ENCODE measurements around the gene SUGCT.

DNA sequence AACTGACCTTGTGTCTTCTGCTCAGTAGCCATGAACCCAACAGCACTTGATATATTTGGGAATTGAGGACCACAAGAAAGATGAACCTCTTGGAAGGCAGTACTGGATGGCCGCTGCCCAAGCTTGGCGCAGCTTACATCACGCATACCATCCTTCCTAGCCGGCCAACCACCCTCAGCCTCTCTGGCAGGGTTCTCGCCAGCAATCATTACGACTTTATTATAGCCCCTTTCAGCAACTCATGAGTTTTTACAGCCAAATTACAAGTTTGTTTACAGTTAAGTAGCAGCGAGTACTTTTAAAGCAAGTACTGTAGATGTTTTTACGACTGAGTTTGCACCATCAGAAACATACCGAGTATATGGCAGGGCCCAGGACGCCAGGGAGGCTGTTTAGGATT, 769.1 kb downstream of the SUGCT start:
- no peak for TF ChIP-seq RXRA (IDR thresholded peaks at IDR 0.05; ENCODE audit: insufficient read depth, low read depth, low read length)
- TF ChIP-seq CBX8 (IDR thresholded peaks at IDR 0.05; ENCODE audit: borderline replicate concordance, low read depth, low read length), result no peak
- no peak for TF ChIP-seq EZH2 (IDR thresholded peaks at IDR 0.05; ENCODE audit: low read depth, low read length, severe bottlenecking)
- TF ChIP-seq, protein P1, sequence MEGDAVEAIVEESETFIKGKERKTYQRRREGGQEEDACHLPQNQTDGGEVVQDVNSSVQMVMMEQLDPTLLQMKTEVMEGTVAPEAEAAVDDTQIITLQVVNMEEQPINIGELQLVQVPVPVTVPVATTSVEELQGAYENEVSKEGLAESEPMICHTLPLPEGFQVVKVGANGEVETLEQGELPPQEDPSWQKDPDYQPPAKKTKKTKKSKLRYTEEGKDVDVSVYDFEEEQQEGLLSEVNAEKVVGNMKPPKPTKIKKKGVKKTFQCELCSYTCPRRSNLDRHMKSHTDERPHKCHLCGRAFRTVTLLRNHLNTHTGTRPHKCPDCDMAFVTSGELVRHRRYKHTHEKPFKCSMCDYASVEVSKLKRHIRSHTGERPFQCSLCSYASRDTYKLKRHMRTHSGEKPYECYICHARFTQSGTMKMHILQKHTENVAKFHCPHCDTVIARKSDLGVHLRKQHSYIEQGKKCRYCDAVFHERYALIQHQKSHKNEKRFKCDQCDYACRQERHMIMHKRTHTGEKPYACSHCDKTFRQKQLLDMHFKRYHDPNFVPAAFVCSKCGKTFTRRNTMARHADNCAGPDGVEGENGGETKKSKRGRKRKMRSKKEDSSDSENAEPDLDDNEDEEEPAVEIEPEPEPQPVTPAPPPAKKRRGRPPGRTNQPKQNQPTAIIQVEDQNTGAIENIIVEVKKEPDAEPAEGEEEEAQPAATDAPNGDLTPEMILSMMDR (IDR thresholded peaks at IDR 0.05; ENCODE audit: control extremely low read depth in 1 of 3, insufficient read depth in 1 of 3, low read depth in 1 of 3, low read length in 3 of 3), result no peak
- no peak for TF ChIP-seq POLR2A (IDR thresholded peaks at IDR 0.05; ENCODE audit: control extremely low read depth in 1 of 2, low read depth in 2 of 2, low read length in 2 of 2)
- TF ChIP-seq ZNF274 (IDR thresholded peaks at IDR 0.05; ENCODE audit: borderline replicate concordance, extremely low read depth, low read length), result no peak
- TF ChIP-seq JUND (IDR thresholded peaks at IDR 0.05; ENCODE audit: low read length), result no peak
- no peak for TF ChIP-seq SIN3A (conservative IDR thresholded peaks at IDR 0.05 in 1 of 2, IDR thresholded peaks at IDR 0.05 in 1 of 2; ENCODE audit: low read depth in 1 of 2, low read length in 2 of 2)
- no peak for TF ChIP-seq RAD21 (IDR thresholded peaks at IDR 0.05 in 1 of 2, conservative IDR thresholded peaks at IDR 0.05 in 1 of 2; ENCODE audit: low read depth in 2 of 2, low read length in 2 of 2)
- TF ChIP-seq GABPA (IDR thresholded peaks at IDR 0.05; ENCODE audit: borderline replicate concordance, insufficient read depth, low read length), result no peak
- TF ChIP-seq KDM1A (IDR thresholded peaks at IDR 0.05; ENCODE audit: borderline replicate concordance, low read length), result no peak
- TF ChIP-seq SP1 (IDR thresholded peaks at IDR 0.05; ENCODE audit: low read depth, low read length), result no peak
- no peak for TF ChIP-seq BACH1 (IDR thresholded peaks at IDR 0.05; ENCODE audit: low read length)
- no peak for TF ChIP-seq EGR1 (IDR thresholded peaks at IDR 0.05; ENCODE audit: borderline replicate concordance, low read depth, low read length)
